DMS53 treated with DMSO at 0.1 percent for 48 hours (cell line): ENCODE data around the gene USP32.
"Not testable (repeated sequence)": the region's sequence is repeated elsewhere in the genome, so short reads cannot be mapped to it uniquely, and the experiment has no call there.

Source experiments
- DNase-seq: peaks from one replicate; lab custom pipeline; 2025; ENCODE audit not compliant: unreplicated experiment; lab: John Stamatoyannopoulos, UW

Gene USP32

GRCh38 chr17:60403962-60404361 is 12.0 kb upstream of the USP32 start:
- DNase-seq, result no peak

DNA sequence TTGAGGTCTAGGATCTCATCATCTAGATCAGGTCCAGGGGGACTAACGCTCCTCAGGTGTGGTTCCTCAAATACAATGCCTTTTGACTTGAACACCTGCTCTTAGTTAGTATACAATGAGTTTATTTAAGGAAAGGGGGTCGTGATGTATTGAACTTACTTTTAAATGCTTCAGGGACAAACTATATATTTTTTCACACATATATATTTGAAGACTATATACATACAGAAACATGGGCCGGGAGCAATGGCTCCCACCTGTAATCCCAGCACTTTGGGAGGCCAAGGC is 11.5 kb upstream of the USP32 start:
- no peak for DNase-seq

- DNase-seq, result no peak
Measured at GRCh38 chr17:60401819-60402218, 9.9 kb upstream of the USP32 start.

DNA sequence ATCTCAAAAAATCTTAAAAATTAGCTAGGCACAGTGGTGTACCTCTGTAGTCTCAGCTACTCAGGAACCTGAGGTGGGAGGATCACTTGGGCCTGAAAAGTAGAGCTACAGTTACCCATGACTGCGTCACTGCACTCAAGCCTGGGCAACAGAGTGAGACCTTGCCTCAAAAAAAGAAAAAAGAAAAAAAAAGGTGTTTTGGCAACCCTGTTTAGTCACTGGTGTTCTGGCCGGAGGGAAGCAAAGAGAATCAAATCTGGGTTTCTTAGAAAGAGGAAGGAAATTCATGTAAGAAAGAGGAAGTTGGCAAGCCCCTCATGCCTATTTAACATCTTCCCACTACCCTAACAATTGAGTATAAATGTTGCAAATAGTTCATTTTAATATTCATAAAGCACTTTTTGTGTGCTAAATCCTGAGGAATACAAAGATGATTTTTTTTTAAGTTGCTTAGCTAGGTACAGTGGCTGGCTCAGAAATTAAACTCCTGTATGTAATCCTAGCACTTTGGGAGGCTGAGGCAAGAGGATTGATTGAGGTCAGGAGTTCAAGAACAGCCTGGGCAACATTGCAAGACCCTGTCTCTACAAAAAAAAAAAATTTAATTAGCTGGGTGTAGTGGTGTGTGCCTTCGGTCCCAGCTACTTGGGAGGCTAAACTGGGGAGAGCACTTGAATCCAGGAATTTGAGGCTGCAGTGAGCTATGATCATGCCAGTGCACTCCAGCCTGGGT is 6.5 kb upstream of the USP32 start:
- DNase-seq, result no peak

- no peak for DNase-seq
Measured at GRCh38 chr17:60396412-60396811, 4.5 kb upstream of the USP32 start.

- no peak for DNase-seq
Measured at GRCh38 chr17:60395508-60396065, 3.7 kb upstream of the USP32 start.

DNA sequence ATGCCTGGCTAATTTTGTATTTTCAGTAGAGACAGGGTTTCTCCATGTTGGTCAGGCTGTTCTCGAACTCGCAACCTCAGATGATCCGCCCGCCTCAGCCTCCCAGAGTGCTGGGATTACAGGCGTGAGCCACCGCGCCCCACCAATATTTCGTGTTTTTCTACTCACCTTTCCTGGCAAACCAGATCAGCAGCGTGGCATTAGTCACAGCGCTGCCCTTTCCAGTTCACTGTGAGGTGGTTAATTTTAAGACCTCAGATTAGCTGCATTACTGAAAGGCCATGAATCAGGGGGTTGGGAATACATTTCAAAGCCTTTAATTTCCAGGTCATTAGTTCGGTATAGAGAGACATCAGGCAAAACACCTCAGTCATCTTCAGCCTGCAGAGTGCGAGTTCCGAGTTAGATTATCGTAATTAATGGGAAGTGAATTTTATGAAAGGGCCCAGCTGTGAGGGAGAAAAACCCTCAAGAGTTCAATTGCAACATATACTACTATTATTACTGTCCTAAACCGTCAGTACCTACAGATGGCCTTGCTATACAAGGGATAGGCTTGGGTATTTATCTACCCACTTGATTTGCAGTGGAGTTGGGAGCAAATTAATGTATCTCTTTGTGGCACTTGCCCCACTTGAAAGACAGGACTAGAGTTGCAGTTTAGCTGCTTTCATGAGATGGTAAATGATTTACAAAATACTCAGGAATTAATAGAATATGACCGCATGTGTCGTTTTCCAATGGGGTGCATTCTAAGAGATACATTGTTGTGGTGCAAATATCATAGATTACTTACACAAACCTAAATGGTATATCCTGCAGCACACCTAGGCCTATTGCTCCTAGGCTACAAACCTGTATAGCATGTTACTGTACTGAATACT is 2.1 kb upstream of the USP32 start:
- DNase-seq, result no peak

- no peak for DNase-seq
Measured at GRCh38 chr17:60392845-60393702, 1.1 kb upstream of the USP32 start.

DNA sequence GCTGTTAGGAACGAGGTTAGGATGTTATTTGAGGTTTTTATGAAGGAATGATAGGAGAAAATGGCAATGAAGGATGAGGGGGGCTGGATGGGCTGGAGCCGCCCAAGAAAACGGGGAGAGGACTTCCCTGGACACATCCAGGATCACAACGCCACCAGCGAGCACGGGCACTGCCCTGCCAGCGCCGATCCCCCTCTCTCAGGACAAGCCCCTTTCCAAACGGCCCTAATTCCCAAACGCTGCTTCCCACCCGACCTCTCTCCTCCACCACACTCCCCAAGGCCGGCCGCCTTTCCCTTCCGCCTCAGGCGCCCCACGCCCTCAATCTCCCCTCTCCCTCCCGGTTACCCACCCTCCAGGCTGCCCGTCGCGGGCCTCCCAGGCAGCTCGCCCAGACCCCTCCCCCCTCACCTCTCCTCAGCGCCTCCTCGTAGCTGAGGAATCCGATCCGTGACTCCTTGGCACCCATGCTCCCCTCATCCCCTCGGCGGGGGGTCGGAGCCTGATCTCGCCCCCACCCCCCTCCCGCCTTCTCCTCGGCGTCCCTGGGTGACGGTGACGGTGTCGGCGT is 377 bp downstream of the USP32 start:
- no peak for DNase-seq

DNA sequence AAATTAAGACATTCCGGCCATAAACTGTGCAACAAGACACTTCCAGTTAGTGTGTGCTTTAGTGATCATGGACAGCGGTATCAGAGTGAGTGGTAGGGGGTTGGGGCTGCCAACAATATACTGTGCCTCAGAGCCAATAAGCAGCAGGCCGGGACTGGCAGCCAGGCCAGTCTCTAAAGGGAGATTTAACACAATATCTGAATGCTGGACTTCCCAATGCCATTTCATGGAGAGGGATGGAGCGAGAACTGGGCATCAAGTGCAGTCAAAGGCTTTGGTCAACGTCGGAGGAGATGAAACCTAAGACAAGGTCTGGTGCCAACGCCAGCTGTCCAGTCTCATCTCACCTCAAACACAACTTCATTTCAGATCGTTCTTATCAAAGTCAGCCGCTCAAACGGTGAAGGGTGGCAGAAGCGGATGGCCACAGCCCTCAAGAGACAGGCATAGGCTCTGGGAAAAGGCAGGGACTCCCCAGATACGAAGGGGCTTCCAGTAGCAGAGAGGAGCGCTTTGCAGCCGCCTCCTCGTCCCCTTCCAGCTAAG is 935 bp downstream of the USP32 start:
- DNase-seq, result no peak

DNA sequence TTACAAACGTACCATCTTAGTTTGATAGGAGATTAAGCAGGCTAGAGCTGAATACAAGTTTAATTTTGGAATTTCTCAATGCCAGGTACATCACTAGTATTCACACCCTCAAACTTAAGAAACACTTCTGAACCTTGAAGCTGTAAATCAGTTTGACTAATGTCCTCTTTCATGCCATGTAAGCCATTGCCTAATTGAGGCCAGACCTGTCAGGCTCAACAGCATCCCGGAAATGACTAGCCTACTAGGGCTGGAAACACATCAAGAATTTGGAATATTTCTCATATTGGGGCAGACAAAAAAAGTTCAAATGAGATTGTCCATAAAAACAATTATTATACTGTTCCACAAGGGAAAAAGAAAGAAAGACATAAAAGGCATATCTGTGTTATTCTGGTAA is 1.7 kb downstream of the USP32 start:
- DNase-seq, result no peak

DNA sequence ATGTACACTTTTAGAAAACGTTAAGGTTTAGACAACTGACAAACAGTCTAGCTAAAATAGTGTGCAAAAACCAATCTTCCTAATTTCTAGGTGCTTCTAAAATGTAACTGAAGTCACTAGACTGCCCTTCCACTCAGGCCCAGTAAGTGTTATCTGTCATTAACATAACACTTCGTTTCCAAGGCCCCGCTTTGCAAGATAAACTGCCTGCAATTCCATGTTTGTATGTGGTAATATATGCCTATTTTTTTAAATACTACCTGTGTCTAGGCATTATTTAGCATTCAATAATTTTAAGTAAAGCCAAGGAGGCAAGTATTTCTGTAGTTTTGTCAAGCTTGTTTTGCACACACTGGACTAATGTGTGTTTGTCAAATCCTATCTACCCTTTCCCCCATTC is 3.2 kb downstream of the USP32 start:
- DNase-seq, result no peak

GRCh38 chr17:60387666-60388065 is 4.3 kb downstream of the USP32 start:
- no peak for DNase-seq

- no peak for DNase-seq
Measured at GRCh38 chr17:60386147-60387058, 5.5 kb downstream of the USP32 start.

DNA sequence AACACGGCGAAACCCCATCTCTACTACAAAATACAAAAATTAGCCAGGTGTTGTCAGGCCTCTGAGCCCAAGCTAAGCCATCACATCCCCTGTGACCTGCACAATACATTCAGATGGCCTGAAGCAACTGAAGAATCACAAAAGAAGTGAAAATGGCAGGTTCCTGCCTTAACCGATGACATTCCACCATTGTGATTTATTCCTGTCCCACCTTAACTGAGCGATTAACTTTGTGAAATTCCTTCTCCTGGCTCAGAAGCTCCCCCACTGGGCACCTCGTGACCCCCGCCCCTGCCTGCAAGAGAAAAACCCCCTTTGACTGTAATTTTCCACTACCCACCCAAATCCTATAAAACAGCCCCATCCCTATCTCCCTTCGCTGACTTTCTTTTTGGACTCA is 7.0 kb downstream of the USP32 start:
- not testable (repeated sequence) for DNase-seq

DNA sequence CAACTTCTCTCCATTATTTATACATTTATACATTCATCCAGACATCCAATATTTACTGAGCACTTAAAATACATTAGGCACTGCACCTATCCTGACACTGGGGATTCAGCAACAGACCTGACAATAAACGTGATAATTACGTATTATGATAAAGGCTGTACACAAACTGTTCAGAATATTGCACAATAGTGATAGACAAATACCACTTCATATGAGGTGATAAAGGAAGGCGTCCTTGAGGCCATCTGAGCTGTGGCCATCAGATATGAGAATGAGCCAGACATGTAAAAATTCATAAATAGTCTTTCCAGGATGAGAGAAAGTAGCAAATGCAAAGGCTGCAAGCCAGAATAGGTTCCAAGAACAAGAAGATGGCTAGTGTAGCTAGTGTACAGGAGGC is 8.6 kb downstream of the USP32 start:
- no peak for DNase-seq

GRCh38 chr17:60381958-60382357 is 10.0 kb downstream of the USP32 start:
- no peak for DNase-seq

DNA sequence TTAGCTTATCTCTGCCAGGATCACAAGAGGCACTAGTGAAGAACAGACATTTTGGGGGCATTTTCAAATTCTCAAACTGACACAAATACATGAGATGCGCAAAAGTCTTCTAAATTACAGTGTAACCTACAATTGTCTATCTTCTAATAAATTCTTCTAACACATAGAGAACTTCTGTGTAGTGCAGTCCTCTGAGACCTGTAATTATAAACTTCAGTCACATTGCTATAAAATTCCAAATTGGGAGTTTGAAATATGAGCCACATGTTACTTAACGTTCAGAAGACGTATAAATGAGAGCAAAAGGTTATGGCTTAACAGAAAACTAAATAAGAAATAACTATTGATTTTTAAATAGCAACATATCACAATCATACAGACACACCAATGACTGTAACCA is 12.5 kb downstream of the USP32 start:
- not testable (repeated sequence) for DNase-seq

DNA sequence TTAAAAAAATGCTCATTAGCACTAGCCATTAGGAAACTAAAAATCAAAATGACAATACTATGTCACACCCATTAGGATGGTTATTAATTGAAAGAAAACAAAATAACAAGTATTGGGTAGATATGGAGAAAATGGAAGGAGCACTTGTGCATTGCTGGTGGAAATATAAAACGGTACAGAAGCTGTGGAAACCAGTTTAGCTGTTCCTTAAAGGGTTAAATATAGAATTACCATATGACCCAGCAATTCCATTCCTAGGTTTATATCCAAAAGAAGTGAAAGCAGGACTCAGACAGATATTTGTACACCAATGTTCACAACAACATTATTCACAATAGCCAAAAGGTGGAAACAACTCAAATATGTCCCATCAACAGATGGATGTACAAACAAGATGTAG is 13.7 kb downstream of the USP32 start:
- not testable (repeated sequence) for DNase-seq
